Measurements from ENCODE around the gene FAM169A. TPM values are rescaled to one million over a fixed set of nuclear protein-coding genes. Genes with fewer than 3 reads are reported as not detected.
"Not testable (repeated sequence)": the region's sequence is repeated elsewhere in the genome, so short reads cannot be mapped to it uniquely, and the experiment has no call there.

The FAM169A gene
- total RNA-seq, 2 experiments from 2014 or later, result 13.3 to 14.7 TPM

GRCh38 chr5:74801941-74802340 lies 64.2 kb downstream of the FAM169A start:
- no peaks in the 10 kb centered on the region for H3K9me3 Mint-ChIP-seq
- no peaks in the 10 kb centered on the region for H3K9me3 ChIP-seq (ENCODE audit: control insufficient read depth in 1 of 2, insufficient read depth in 1 of 2, low read length in 2 of 2)
- intact Hi-C loops (cut with DNase I, micrococcal nuclease), result no loop called here
- no peaks in the 10 kb centered on the region for H3K4me1 Mint-ChIP-seq (ENCODE audit: low read depth)
- peaks cover 23% of the 10 kb centered on the region for H3K36me3 ChIP-seq (ENCODE audit: insufficient read depth, low read length)
- no peak overlapping the region for H3K4me3 ChIP-seq (ENCODE audit: low read length)
- H3K27ac Mint-ChIP-seq, result no peak overlapping the region
- ATAC-seq (ENCODE audit: poor library complexity) (no peak), DNase-seq (no peak)
- H3K27me3 ChIP-seq (ENCODE audit: control insufficient read depth in 1 of 2, insufficient read depth in 2 of 2, low read length in 2 of 2), result no peaks in the 10 kb centered on the region
- H3K36me3 Mint-ChIP-seq (ENCODE audit: low read depth), result peaks cover 46% of the 10 kb centered on the region
- H3K27me3 Mint-ChIP-seq, result no peaks in the 10 kb centered on the region
- H3K4me1 ChIP-seq (ENCODE audit: insufficient read depth, low read length), result no peaks in the 10 kb centered on the region
- CTCF ChIA-PET, result no interaction called here
- no peak overlapping the region for H3K4me3 Mint-ChIP-seq
- H3K27ac ChIP-seq (ENCODE audit: low read depth in 1 of 2, low read length in 2 of 2), result no peak overlapping the region
- TF ChIP-seq, protein P1, sequence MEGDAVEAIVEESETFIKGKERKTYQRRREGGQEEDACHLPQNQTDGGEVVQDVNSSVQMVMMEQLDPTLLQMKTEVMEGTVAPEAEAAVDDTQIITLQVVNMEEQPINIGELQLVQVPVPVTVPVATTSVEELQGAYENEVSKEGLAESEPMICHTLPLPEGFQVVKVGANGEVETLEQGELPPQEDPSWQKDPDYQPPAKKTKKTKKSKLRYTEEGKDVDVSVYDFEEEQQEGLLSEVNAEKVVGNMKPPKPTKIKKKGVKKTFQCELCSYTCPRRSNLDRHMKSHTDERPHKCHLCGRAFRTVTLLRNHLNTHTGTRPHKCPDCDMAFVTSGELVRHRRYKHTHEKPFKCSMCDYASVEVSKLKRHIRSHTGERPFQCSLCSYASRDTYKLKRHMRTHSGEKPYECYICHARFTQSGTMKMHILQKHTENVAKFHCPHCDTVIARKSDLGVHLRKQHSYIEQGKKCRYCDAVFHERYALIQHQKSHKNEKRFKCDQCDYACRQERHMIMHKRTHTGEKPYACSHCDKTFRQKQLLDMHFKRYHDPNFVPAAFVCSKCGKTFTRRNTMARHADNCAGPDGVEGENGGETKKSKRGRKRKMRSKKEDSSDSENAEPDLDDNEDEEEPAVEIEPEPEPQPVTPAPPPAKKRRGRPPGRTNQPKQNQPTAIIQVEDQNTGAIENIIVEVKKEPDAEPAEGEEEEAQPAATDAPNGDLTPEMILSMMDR (IDR thresholded peaks at IDR 0.05), result no peak
- POLR2A ChIA-PET, result no interaction called here

DNA sequence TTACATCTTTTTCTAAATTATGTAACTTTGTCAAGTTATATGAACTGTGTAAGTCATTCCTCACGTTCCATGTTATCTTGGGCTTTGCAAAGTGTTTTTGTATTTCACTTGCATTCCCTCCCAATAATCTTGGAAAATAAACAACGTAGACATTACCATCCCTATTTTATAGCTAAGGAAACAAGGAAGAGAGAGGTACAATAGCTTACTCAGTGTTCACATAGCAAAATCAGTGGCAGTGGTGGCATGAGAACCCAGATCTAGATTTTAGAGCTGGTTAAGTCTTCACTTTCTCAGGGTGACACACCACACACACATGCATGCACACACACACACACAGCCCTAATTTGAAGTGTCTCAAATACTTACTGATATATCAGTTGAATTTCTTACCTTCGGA lies 65.0 kb downstream of the FAM169A start:
- peaks cover 25% of the 10 kb centered on the region for H3K36me3 ChIP-seq (ENCODE audit: insufficient read depth, low read length)
- intact Hi-C loops (cut with DNase I, micrococcal nuclease), result no loop called here
- Mint-ChIP-seq H3K27ac (no peak overlapping the region), H3K36me3 (ENCODE audit: low read depth) (peaks cover 51% of the 10 kb centered on the region), H3K9me3 (no peaks in the 10 kb centered on the region), H3K4me1 (ENCODE audit: low read depth) (no peaks in the 10 kb centered on the region), H3K27me3 (no peaks in the 10 kb centered on the region), H3K4me3 (no peak overlapping the region)
- H3K4me3 ChIP-seq (ENCODE audit: low read length), result no peak overlapping the region
- no peak overlapping the region for H3K27ac ChIP-seq (ENCODE audit: low read depth in 1 of 2, low read length in 2 of 2)
- no peak for DNase-seq
- TF ChIP-seq, protein P1 (IDR thresholded peaks at IDR 0.05), result no peak
- no peaks in the 10 kb centered on the region for H3K4me1 ChIP-seq (ENCODE audit: insufficient read depth, low read length)
- H3K27me3 ChIP-seq (ENCODE audit: control insufficient read depth in 1 of 2, insufficient read depth in 2 of 2, low read length in 2 of 2), result no peaks in the 10 kb centered on the region
- ChIA-PET POLR2A (no interaction called here), CTCF (no interaction called here)
- ATAC-seq (ENCODE audit: poor library complexity), result no peak
- H3K9me3 ChIP-seq (ENCODE audit: control insufficient read depth in 1 of 2, insufficient read depth in 1 of 2, low read length in 2 of 2), result no peaks in the 10 kb centered on the region

GRCh38 chr5:74798977-74799911 lies 66.9 kb downstream of the FAM169A start:
- no peak overlapping the region for H3K27ac Mint-ChIP-seq
- Histone ChIP-seq H3K27me3 (ENCODE audit: control insufficient read depth in 1 of 2, insufficient read depth in 2 of 2, low read length in 2 of 2) (no peaks in the 10 kb centered on the region), H3K4me3 (ENCODE audit: low read length) (no peak overlapping the region), H3K36me3 (ENCODE audit: insufficient read depth, low read length) (peaks cover 27% of the 10 kb centered on the region), H3K9me3 (ENCODE audit: control insufficient read depth in 1 of 2, insufficient read depth in 1 of 2, low read length in 2 of 2) (no peaks in the 10 kb centered on the region), H3K27ac (ENCODE audit: low read depth in 1 of 2, low read length in 2 of 2) (no peak overlapping the region), H3K4me1 (ENCODE audit: insufficient read depth, low read length) (no peaks in the 10 kb centered on the region)
- POLR2A ChIA-PET, result no interaction called here
- no peaks in the 10 kb centered on the region for H3K27me3 Mint-ChIP-seq
- TF ChIP-seq, protein P1 (IDR thresholded peaks at IDR 0.05), result no peak
- ATAC-seq (ENCODE audit: poor library complexity), result no peak
- peaks cover 59% of the 10 kb centered on the region for H3K36me3 Mint-ChIP-seq (ENCODE audit: low read depth)
- H3K4me3 Mint-ChIP-seq, result no peak overlapping the region
- DNase-seq, result no peak
- intact Hi-C loops (cut with DNase I, micrococcal nuclease), result no loop called here
- no peaks in the 10 kb centered on the region for H3K9me3 Mint-ChIP-seq
- CTCF ChIA-PET, result no interaction called here
- no peaks in the 10 kb centered on the region for H3K4me1 Mint-ChIP-seq (ENCODE audit: low read depth)

DNA sequence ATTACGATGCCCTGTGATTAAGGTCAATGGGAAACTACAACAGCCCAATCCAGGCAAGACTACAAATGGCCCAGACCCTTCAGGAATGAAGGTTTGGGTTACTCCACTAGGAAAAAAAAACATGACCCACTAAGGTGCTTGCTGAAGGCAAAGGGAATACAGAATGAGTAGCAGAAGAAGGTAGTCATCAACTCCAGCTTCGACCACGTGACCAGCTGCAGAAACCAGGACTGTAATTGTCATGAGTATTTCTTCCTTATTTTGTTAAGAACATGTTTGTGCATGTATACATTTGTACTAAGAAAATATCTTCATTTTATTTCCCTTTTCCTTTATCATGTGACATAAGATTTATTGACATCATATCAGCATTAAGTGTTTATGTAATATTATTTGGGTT lies 74.5 kb downstream of the FAM169A start:
- H3K4me3 ChIP-seq (ENCODE audit: low read length); H3K9me3 ChIP-seq (ENCODE audit: control insufficient read depth in 1 of 2, insufficient read depth in 1 of 2, low read length in 2 of 2); H3K27me3 ChIP-seq (ENCODE audit: control insufficient read depth in 1 of 2, insufficient read depth in 2 of 2, low read length in 2 of 2); ATAC-seq (ENCODE audit: poor library complexity); POLR2A ChIA-PET; H3K27ac ChIP-seq (ENCODE audit: low read depth in 1 of 2, low read length in 2 of 2); DNase-seq; H3K9me3 Mint-ChIP-seq; CTCF ChIA-PET; intact Hi-C loops (cut with DNase I, micrococcal nuclease); H3K4me1 ChIP-seq (ENCODE audit: insufficient read depth, low read length); H3K27ac Mint-ChIP-seq; H3K27me3 Mint-ChIP-seq; H3K4me3 Mint-ChIP-seq; H3K4me1 Mint-ChIP-seq (ENCODE audit: low read depth): not testable (repeated sequence)
- H3K36me3 ChIP-seq (ENCODE audit: insufficient read depth, low read length), result peaks cover 11% of the 10 kb centered on the region
- peaks cover 78% of the 10 kb centered on the region for H3K36me3 Mint-ChIP-seq (ENCODE audit: low read depth)
